NCI-H2227 (cell line): Measurements from ENCODE around the gene NR1H3.

ENCODE experiments used
- DNase-seq: peaks from one replicate; lab custom pipeline; 2025; ENCODE audit not compliant: unreplicated experiment; lab: John Stamatoyannopoulos, UW

The NR1H3 gene

GRCh38 chr11:47269002-47269828 is 11.4 kb downstream of the NR1H3 start:
- DNase-seq = peak; percentile 94

DNA sequence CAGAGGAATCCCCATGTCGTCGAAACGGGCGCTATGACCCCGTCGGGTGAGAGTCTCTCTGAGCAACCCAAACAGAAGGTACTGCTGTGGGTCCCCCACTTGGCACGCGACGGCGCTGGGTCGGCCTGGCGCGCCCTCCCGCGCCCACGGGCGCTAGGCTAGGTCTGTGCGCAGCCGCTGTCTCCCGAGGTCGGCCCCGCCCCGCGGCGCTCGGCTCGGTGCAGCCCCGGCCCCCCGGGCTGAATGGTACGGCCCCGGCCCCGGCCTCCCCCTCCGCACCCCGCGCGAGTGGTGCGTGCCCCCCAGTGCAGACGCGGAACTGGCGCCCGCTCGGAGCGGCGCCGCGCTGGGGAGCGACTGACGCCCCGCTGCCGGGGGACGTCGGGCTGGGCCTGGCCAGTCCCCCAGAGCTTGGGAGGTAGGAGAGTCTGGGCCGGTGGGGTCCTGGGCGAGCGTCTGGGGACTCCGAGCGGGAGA is 12.1 kb downstream of the NR1H3 start, which contains the start of gene MADD:
TSS of gene MADD (plus strand) at position 305 of the 477 bp plus-strand sequence.
- DNase-seq = peak; percentile 93

DNA sequence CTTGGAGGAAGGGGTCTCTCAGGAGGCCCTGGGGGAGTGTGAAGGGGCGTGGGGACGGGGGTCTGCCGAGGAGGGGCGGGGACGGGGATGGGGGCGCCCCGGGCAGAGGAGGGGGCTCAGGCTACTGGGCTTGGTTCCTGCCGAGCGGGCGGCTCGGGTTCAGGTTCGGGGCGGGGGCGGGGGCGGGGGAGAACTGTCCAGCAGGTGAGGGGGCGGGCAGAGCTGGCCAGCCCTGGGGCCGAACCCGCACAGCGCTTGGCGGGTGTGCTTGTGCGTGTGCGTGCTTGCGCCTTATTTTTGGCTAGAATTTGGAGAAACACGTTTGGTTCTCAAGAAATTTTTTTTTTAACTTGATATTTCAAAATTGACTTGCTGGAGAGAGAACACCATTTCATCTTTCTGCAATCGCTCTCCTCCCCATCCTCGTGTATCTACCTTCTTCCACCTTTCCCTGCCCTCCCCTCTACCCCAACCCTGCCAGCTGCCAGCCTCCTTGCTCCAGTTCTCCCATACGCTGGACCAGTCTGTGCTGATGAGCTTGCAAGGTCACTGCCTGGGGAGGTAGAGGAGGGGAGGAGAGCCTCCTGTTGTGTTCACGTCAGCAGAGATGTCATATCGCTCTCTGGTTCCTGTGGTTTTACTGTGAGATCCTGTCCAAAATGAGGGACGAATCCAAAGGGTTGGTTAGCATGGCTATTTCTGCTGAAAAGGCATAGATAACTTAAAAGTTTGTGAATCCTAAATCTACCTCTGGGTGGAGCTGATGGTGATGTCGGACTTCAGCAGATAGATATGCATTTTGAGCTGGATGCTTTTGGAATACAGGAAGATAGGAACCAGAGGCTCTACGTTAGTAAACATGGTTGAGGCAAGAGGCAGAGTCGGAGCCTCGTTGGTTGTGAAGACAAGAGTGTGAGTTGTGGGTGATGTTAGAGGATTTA is 12.8 kb downstream of the NR1H3 start:
- DNase-seq = peak; percentile 42

- no peak for DNase-seq
Observed at GRCh38 chr11:47271328-47271727, 13.5 kb downstream of the NR1H3 start.

- DNase-seq = peak; percentile 59
Observed at GRCh38 chr11:47271961-47272661, 14.3 kb downstream of the NR1H3 start.

DNA sequence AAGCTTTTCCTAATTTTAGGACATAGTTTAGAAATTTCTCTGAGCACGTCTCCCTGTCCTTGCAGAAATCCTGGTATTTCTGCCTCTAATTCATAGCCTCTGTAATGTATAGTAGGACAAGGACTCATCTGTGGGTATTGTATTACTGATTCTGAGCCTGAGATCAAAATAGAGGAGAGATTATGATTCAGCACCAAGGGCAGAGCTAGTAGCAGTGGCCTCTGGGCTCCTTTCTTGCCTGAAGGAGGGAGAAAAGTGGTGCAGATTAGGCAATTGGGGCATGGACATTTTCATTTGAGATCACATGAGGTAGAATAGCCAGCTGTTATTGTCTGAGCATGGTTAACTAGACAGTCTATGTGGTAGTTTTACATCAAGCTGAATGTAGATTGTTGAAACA is 14.9 kb downstream of the NR1H3 start:
- DNase-seq = no peak

- no peak for DNase-seq
Observed at GRCh38 chr11:47274495-47275235, 16.9 kb downstream of the NR1H3 start.

GRCh38 chr11:47276923-47277322 is 19.1 kb downstream of the NR1H3 start:
- DNase-seq = no peak

DNA sequence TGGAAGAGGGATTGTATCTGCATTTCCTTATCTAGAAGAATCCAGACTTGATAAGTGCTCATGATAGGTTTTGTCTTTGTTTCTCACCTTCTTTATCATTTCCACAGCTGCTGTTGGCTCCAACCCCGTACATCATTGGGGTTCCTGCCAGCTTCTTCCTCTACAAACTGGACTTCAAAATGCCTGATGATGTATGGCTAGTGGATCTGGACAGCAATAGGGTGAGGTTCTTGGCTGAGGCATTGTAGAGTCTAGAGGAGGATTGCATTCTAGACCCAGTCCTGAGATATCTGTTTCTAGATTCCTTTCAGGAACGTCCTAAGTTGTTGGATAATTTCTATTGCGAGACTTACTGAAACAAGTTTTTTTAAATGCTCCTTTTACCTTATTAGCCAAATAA is 20.3 kb downstream of the NR1H3 start:
- DNase-seq = no peak

- no peak for DNase-seq
Observed at GRCh38 chr11:47278769-47279168, 21.0 kb downstream of the NR1H3 start.

DNA sequence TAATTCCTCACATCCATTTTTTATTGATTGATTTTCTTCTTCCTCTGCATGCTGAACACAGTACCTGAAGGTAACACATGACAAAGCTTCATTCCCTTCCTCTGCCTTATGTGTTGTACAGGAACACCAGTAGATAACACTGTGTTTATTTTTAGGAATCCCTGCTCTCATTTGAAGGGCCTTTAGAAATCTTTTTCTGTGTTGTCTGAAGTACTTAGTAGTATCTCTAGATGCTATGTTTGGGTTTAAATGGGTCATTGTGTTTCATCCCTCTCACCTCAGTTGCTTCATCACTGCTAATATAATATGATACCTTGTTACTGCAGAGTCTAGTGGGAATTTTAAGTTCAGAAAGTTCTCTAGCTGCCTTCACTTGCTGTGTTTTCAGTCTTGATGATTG is 22.3 kb downstream of the NR1H3 start:
- DNase-seq = no peak

GRCh38 chr11:47280860-47281259 is 23.1 kb downstream of the NR1H3 start:
- DNase-seq = no peak

GRCh38 chr11:47282462-47282861 is 24.7 kb downstream of the NR1H3 start:
- DNase-seq = no peak

DNA sequence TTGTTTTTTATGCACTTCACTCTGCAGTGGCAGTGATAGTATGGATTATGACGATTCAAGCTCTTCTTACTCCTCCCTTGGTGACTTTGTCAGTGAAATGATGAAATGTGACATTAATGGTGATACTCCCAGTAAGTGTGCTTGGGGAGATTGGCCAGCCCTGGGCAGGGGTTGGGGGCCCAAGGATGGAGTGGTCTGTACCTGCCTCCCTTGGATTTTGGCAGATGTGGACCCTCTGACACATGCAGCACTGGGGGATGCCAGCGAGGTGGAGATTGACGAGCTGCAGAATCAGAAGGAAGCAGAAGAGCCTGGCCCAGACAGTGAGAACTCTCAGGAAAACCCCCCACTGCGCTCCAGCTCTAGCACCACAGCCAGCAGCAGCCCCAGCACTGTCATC is 26.4 kb downstream of the NR1H3 start:
- no peak for DNase-seq

DNA sequence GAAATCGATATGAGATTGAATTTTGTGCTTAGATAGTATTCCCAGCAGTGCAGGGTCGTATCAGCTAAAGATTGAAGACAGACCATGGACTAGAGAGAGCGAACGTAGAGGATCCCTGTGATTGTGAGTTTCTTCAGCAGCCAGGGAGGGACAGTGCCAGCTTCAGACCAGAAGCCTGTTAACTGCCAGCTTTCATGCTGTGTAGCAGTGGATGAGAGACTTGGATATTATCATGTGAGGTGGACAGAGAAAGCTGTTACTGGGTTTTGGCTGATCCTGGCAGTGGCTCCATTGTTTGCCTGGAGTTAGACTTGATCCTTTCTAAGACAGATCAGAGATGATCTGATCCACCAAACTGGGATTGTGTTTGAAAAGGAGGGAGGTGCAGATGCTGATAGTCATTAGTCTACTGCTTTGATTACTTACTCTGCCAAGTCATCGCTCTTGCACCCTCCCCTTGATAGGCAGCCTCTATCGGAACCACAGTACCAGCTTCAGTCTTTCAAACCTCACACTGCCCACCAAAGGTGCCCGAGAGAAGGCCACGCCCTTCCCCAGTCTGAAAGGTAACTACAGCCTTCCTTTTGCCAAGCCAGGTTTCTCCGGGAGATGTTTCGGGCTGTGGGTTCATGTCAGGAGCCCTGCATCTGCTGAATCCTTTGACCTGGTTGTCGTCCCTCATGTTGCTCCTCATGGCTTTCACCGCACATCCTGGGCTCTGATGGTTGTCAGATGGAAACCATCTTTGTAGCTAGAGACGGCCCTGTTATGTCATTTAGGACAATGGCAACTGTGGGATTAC is 28.4 kb downstream of the NR1H3 start:
- DNase-seq = no peak

DNA sequence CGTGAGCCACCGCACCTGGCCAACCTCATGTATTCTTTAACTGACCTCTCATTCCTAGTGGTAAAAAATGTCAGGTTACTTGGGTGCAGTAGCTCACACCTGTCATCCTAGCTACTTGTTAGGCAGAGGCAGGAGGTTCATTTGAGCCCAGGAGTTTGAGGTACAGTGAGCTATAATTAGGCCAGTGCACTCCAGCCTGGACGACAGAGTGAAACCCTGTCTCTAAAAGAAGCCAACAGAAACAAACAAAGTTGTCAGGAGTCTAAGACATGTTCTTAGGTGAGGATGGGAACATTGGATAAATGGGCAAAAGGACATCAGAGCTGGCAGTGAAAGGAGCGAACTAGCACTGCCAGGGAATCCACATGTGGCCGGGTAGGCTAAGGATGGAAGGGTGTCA is 30.3 kb downstream of the NR1H3 start:
- DNase-seq = no peak

DNA sequence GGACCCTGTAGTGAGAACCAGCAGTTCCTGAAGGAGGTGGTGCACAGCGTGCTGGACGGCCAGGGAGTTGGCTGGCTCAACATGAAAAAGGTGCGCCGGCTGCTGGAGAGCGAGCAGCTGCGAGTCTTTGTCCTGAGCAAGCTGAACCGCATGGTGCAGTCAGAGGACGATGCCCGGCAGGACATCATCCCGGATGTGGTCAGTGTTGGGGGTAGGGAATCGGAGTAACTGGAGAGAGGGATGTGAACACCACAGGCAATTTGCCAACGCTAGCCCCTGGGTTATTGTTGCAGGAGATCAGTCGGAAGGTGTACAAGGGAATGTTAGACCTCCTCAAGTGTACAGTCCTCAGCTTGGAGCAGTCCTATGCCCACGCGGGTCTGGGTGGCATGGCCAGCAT is 32.1 kb downstream of the NR1H3 start:
- DNase-seq = no peak

- DNase-seq = no peak
Observed at GRCh38 chr11:47295385-47295784, 37.6 kb downstream of the NR1H3 start.

- no peak for DNase-seq
Observed at GRCh38 chr11:47296045-47296444, 38.2 kb downstream of the NR1H3 start.

- no peak for DNase-seq
Observed at GRCh38 chr11:47299078-47299477, 41.3 kb downstream of the NR1H3 start.
